ENCODE results near the gene CLDN16.

GRCh38 chr3:190414297-190414696 is 26.3 kb downstream of the CLDN16 start:
- no peak for TF ChIP-seq POLR2A (IDR thresholded peaks at IDR 0.05; ENCODE audit: extremely low read depth, insufficient read length)
- no peak for TF ChIP-seq CTCF (IDR thresholded peaks at IDR 0.05; ENCODE audit: low read depth, low read length)
- TF ChIP-seq MAX (IDR thresholded peaks at IDR 0.05; ENCODE audit: low read depth, low read length) = no peak

Data from NB4 (cell line).